CD4-positive, alpha-beta T cell treated with Interleukin-4 for 4 hours (primary cell): ENCODE results near the gene CDX2.
"Not testable (repeated sequence)": the region's sequence is repeated elsewhere in the genome, so short reads cannot be mapped to it uniquely, and the experiment has no call there.

ENCODE experiments used
- DNase-seq: peaks from one replicate; pipeline ENCODE4 v3.0.0-alpha.2; 2020

CDX2 gene

DNA sequence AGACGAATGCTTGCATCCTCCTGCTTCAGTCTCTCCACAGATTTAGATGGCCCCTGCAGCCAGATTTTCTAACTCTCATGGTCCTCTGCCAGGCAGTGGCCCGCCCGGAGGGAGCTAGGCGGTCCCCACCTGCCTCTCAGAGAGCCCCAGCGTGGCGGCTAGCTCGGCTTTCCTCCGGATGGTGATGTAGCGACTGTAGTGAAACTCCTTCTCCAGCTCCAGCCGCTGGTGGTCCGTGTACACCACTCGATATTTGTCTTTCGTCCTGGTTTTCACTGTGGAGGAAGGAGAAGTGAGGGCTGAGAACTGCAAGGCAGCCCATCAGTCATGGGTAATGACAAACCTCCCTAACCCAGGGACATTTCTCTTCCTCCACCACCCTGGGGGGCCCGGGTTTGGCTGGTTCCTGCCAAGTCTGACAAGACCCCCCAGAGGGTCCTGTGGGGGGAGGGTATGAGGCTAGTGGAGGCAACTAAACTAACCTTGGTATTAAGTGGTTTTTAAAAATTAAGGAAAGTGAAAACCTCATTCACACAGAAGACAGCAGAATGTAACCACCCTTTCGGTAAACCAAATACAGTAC lies 4.3 kb downstream of the CDX2 start:
- no peak for DNase-seq

DNA sequence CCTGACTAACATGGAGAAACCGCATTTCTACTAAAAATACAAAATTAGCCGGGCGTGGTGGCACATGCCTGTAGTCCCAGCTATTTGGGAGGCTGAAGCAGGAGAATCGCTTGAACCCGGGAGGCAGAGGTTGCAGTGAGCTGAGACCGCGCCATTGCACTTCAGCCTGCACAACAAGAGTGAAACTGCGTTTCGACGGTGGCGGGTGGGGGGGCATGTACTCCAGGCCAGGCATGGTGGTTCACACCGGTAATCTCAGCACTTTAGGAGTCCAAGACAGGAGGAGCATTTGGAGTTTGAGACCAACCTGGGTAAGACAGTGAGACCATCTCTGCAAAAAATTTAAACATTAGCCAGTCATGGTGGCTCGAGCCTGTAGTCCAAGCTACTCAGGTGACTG lies 4.9 kb downstream of the CDX2 start:
- DNase-seq: not testable (repeated sequence)

DNA sequence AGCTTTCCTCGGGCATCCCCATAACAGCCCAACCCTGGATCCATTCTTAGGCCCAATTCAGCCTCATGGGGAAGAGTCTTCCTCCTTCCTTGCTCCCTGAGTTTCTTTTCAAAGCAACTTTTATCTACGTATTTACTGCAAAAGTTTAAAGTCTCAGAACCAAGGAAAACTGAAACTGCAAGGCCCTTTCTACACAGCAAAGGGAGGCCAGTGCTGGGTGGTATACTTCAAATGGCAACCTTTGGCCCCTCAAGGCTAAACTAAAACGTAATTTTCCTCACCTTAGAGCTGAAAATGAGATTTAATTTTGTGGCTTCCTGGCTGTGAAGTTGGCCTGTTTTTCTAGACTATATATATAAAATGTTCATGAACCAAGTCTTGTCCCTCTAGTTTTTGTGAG lies 5.6 kb downstream of the CDX2 start:
- no peak for DNase-seq

DNA sequence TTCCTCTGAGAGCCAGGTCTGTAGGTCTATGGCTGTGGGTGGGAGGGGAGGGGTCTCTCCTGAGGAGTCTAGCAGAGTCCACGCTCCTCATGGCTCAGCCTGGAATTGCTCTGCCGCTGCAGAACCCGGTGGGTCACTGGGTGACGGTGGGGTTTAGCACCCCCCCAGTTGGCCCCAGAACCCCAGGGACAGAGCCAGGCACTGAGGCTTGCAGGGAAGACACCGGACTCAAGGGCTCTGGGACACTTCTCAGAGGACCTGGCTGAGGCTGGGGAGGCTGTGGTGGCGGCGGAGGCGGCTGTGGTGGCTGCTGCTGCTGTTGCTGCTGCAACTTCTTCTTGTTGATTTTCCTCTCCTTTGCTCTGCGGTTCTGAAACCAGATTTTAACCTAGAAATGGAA lies 6.1 kb downstream of the CDX2 start:
- no peak for DNase-seq

DNA sequence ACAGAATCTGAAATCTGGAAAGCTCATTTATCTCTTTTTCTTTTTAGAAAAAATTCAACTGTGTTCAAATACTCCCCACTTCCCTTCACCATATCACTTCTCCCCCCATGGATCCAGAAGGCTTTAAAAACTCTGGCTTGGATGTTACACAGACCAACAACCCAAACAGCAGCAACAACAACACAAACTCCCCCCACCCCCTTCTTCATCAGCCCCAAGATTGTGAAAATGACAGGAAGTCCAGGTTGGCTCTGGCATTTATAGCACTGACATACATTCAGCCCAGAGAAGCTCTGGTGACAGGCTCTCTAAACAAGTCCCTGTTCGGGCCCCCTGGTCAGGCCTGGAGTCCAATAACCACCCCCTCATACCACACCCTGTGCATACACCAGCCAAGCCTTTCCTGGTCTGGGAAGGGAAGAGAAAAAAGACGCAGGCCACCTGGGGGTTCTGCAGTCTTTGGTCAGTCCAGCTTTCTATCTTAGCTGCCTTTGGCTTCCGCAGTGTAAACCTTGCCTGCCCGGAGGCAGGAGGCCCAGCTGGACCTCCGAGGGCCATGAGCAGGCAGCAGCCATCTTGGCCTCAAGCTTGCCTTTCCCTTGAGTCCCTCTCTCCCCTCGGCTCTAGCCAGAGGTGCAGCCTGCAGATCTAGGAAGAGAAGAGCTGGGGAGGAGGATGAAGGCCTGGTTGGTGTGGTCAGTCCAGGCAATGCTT lies 6.8 kb downstream of the CDX2 start:
- no peak for DNase-seq

DNA sequence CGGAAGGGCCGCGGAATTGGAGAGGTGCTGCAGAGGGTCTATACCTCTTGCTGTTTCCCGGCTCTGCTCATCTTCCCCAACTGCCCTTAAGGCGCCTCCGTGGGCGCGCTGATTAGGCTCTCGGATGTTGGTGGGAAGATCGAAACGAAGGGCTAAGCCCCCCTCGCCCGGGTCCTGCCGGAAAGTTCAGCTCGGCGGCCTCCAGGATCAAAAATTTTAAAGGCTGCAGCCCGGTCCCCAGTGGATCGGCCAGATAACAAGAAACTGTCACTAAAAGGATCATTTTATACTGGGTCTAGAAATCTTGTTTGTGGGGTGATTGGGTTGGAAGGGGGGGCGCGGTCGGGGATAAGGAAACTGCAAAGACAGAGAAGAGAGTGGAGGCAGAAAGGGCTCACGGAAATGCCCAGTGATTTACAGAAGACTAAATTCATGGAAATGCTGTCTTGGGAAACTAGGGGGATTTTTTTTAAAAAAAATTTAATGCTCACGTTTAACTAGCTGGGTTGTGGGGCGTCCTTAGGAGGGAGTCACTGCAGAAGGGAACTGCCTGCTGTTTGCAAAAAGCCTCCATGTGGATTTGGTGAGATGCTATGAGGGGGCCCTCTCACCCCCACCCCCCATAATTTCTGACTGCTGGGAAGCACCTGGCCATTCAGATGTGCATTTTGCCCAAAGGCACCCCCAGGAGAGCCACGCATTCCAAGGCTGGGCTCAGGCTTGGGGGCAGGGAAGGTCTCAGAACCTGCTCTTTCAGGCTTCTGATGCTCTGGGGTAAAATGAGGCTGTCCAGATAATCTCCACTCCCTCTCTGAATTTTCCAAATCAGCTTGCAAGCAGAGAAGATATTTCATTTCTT lies 7.7 kb downstream of the CDX2 start:
- DNase-seq: no peak

DNA sequence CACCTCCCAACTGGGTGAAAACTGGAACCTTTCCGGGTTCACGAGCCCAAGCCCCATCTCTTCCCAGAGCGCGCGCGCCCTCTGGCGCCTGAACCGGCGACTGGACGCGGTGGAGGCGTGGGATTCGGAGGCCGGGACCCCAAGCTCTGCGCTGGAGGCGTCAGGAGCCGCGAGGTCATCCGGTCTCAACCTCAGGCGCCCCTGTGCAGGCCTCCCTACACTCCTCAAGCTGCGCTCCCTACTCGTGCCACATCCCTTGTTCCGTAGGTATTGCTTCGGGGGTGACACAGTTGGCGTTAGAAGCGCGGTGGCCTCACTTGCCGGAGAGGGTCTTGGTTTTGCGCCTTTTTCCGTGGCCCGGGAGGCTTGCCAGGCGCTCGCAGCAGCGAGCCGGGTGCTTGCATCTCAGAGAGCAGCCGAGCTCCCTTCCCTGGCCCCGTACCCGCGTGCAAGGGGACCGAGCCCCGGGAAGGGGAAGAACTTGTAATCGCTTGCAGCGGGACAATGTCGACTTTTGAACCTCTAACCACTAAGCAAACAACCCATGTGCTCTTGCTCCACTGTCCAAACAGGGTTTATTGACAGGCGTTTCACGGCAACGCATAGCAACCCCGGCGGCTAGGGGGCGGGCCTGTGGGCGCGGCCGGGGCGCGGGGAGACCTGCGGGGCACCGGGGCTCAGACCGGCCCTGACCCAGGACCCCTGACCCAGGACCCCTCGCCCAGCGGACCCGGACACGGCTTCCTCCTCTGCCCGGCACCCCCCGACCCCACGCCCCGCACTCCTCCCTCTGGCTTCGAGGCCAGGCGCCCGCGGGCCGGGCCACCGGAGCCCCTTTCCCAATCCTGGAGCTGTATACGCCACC lies 8.5 kb downstream of the CDX2 start:
- no peak for DNase-seq

DNA sequence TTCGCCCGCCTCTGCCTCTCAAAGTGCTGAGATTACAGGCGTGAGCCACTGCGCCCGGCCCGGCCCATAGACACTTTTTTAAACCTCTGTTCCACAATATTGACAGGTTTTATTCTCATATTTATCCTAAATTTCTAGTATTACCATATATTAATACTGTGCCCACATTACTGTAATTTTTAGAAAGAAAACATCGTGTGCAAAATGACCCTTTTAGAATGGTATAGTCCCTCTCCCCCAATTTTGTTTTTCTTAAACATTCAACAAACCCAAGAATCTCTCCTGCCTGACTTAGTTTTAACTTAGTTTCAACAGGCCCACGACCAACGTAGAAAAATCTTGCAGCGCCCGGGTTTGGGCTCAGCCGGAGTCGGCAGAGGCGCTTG lies 9.1 kb downstream of the CDX2 start:
- DNase-seq: no peak

DNA sequence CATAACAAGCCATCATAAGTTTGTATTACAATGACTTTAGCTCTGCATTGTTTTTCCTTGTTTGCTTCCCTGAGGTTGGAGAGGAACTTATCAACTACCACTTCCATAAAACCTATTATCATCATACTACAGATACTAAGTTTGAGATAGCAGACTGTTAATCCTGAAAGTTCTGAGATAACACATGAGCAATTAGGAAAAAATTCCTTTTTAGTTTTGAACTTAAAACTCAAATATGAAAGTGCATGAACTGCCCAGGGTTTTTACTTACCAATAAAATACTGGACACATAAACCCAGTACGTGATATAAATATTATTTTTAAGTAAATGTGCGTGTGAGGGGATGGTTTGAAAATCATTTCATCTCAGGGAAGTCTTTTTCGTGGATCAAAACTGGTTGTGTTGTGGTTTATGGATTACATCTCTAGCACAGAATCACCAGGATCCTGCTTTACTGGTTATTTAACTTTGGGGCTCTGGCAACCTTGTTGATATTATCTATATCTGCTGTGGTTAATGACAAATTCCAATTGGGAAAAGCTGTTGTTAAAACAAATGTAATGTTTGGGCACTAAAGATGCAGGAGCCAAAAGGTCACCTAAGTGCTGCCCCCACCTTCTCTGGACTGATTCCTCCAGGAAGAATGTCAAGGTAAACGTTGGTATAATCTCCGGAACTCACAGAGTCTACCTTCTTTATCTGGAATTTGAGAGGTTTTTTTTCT lies 12.4 kb downstream of the CDX2 start:
- DNase-seq: no peak

DNA sequence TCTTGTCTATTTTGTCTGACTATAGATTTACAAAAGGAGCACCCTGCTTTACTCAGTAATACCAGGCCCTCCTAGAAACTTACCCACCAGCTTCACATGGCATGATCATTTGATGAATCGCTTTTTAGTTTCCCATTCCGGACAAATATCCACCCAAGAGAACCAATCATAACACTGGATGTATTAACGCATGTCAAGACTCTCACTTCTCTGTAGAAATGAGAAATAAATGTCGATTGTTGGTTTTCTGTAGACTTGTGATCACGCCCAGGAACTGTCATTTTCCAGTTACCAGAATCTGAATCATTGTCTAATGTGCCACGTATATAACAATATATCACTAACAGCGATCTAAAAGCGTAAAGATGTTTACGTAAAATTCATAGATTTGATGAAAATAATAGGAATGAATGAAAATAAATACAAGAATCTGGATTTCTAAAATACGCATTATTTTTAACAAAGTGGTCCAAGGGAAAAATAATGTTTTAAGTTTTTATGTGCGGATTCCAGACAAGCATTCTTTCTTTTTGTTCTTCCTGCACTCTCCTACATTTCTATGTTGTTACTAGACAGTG lies 14.0 kb downstream of the CDX2 start:
- DNase-seq: no peak

DNA sequence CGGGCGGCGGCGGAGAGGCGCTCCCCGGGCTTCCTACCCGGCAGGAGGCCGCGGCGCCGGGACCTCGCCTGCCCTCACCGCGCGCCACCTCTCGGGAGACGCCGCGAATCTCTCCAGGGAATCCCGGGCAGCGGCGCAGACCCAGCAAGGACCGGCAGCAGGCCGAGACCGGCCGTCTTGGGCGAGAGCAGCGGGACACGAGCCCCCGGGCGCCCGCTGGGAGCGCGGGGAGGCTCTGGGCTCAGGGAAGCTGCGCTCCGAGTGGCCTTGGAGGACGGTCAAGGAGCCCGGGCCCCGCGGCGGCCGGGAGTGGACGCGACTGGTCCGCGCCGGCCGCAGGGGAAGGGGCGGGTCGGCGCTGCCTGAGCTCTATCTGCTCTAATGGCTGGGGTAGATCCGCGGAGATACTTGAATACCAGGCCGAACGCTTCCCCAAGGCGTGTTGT lies 14.7 kb downstream of the CDX2 start:
- DNase-seq: no peak

DNA sequence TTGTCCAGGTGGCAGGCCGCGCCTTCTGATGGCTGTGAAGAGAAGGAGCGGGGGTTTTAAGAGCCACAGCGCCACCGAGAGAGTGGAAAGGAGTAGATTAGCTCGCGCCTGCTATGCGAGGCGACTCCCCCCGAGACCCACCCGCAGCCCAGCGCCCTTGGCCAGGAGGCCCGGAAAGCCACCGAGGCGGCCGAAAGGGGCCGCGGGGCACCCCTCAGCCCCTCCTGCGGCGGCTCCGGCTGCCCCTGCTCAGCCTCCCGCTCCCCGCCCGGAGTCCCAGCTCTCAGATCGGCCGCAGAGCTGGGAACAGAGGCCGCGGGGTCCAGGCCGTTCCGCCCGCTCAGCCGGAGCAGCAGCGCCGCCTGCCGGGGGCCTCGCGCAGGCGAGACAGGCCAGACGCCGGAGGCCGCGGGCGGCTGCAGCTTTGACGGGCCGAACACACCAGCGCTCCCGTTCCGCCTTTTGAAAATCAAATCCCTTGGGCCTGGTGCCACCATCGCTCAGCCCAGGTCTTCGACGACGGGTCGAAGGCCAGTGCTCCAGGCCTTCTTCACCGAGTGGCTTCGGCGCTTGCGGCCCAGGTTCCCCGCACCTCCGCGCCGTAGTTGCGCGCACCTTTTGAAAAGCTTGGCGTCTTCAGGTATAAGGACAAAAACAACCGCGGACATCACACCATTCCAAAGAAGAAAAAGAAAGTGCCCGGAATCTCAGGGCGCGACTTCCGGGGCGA lies 15.3 kb downstream of the CDX2 start:
- peak; percentile 32 for DNase-seq

DNA sequence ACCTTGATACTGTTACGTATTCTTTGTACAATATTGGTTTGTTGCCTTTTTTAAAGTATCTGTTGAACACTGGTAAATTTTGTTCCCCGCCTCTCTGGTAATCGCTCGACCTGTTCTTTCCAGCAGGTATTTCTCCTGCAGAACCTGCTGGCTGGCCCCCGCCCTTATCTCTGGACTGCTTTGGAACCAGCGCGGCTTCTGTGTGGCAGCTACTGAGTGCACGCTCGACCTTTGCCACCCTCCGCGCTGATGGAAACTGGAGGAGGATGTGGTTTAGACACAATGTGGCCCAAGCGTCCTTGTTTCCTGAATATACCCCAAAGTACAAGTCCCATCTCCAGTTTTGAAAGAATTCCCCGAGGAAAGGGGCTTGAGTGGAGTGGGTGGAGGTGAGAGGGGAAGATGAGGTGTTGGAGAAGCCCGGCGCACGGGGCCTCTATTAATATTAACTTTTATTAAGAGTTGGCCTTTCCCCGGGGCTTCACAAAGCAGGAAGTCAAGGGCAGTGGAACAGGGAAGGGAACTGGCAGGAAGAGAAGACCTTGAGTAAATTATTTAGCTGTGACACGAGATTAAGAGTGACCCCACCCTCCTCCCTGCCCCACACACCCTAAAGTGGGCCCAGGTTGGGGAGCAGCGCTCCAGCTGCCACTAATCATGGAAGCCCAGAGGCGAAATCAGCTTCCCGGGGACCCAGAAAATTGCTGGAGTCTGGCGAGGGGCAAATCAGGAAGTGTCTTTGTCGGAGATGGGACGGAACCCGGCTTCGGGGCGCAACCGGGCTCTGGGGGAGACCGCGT lies 16.0 kb downstream of the CDX2 start:
- DNase-seq: no peak

DNA sequence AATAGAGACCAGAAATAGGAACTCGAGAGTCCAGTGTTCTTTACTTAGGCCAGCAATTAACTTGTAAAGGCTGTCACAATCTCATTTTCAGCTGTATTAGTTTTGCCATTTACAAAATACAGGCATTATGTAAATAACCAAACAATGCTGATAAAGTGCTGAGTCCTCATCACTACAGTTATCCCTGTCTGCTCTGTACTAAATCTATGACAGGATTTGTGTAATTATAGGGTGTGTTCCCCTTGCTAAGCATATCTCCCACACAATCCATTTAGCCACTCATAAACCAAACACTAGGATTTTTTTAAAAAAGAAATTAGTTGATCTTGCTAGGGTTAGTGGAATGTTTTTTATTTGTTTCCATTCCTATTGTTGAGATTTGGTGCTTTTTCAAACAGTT lies 26.1 kb downstream of the CDX2 start:
- DNase-seq: no peak

DNA sequence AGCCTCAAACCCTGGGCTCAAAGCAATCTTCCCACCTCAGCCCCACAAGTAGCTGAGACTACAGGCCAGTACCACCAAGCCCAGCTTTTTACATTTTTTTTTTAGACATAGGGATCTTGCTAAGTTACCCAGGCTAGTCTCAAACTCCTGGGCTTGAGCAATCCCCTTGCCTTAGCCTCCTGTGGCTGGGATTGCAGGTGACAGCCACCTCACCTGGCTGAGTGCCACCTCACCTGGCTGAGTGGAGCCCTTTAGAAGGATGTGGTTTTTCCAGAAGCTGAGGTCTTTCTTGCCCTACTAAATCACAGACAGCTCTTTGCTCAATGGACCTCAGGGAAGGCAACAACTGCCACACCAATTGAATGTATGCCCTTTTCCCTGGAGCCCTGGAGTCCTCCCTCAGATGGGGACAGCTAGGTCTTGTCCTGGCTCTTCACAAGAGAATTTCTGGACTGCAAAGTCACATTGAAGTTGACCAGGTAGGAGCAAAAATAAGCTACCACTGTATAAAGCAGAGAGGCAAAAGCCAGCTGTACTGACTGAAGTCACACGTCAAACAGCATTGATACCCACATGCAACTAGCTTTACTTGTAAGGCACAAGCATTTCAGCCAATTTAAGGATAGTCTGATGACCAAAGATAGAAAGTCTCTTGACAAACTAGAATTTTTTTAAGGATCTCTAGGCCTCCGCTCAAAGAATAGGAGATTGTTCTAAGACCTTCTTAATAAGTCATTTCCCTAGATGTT lies 35.4 kb downstream of the CDX2 start:
- DNase-seq: no peak

DNA sequence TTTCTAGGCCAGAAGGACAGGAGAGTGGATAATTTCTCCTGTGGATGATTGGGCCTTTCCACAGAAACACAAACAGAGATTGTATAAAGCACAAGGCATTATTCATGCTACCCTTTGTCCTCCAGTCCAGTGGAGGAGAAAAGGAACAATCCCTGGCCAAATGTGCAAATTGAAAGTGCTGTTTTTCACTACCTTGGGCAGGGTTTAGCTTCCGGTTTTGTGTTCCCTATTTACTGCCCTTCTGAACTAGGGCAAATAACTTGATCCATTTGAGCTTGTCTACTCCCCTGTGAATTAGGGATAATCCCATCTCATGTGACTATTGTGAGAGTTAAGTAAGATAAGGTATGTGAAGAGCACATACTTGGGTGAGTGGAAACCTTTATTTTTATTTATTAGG lies 36.0 kb downstream of the CDX2 start:
- DNase-seq: no peak

DNA sequence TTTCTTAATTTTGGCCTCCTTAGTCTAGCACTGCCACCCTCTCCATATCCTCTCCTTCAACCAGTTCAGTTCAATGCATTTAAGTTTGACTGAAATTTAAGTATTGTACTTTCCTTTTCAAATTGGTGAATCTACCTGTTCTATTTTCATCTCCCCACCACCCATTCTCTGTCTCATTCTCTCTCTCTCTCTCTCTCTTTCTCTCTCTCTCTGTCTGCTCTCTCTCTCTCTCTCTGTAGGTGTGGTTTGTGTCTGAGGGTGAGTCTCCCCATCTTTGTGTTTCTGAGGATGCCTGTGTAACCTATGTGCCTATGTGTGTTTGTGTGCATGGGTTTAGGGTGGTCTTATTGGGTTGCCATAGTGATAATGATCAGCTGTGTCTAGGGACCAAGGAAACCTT lies 39.2 kb downstream of the CDX2 start:
- no peak for DNase-seq

DNA sequence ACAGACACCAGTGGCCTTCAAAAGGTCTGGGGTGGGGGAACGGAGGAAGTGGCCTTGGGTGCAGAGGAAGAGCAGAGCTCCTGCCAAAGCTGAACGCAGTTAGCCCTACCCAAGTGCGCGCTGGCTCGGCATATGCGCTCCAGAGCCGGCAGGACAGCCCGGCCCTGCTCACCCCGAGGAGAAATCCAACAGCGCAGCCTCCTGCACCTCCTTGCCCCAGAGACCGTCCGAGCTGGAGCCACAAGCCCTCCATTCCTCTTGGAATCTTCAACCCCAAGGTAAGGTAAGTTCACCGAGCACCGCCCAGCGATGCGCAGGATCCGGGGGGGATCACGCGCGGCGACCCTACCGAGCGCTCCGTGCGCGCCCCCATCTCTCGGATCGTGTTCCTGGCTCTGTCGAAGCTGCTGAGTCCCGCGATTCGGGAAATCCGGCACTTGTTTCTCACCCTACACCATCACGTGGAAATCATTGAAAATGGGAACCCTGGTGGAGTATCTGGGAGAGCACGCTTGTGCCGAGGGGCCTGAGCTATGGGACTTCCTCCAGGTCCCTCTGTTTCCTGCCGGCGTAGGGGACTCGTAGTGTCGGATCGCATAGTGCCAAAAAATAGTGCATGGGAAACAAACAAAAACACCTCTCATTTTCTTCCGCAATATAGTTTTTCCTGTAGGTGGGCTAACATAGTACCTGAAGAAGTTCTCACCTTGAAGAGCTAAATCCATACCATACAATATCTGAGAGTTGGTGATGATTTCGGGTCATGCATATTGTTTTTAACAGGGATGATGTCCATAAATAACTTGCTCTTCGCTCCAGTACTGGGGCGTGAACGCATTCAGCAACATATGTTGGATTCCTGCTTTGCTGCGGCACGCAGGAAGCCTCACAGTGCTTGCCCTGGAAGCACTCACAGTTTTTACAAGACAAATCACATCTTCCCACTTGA lies 40.0 kb downstream of the CDX2 start:
- no peak for DNase-seq
